SK-N-SH (cell line): ENCODE results near the gene C6orf118.

ENCODE experiments used
- GABPA ChIP-seq: IDR thresholded peaks from 2 replicates; pipeline ENCODE4 v1.4.0; 2012; ENCODE audit warnings: low read depth, mild to moderate bottlenecking
- MEF2A ChIP-seq: IDR thresholded peaks from 2 replicates; pipeline ENCODE4 v1.4.0; 2012; ENCODE audit warnings: low read depth, borderline replicate concordance
- MXI1 ChIP-seq: IDR thresholded peaks from 2 replicates; pipeline ENCODE4 v1.6.1; 2012; ENCODE audit warnings: mild to moderate bottlenecking, low read depth, low read length, improper control_type of control experiment
- TAF1 ChIP-seq: IDR thresholded peaks from 2 replicates; pipeline ENCODE4 v1.6.1; 2012; ENCODE audit warnings: low read depth, mild to moderate bottlenecking, low read length, moderate library complexity, borderline replicate concordance
- TF ChIP-seq, protein P1 (sequence below): IDR thresholded peaks from 2 replicates; pipeline ENCODE4 v1.4.0; 2012; ENCODE audit warnings: low read depth
- TF ChIP-seq, protein P2 (sequence below): IDR thresholded peaks from 2 replicates; pipeline ENCODE4 v1.6.1; 2012; ENCODE audit warnings: mild to moderate bottlenecking, low read depth, low read length, moderate library complexity
- TF ChIP-seq, protein P3 (sequence below): fragments of 200-600 bp; sonication (generic); IDR thresholded peaks from 2 replicates; pipeline ENCODE4 v1.6.1; 2017; ENCODE audit warnings: antibody characterized with exemption, mild to moderate bottlenecking, moderate library complexity

DNA sequence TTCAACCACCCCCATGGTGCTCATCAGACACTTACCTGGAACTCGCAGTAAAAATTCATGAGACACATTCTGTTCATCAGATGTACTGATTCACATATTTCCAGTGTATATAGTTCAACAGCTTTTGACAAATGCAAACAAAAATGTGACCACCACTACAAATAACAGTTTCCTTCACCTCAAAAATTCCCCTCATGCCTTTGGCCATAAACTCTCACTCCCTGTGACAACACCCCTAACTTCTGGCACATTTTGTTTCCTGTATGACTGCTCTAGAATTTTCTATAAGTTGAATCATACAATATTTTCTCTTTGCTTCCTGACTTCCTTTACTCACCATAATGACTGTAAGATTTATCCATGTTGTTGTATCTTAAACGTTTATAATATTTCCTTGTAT, 63.7 kb downstream of the C6orf118 start:
- TF ChIP-seq, protein P1, sequence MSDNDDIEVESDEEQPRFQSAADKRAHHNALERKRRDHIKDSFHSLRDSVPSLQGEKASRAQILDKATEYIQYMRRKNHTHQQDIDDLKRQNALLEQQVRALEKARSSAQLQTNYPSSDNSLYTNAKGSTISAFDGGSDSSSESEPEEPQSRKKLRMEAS, result no peak
- TF ChIP-seq, protein P2, sequence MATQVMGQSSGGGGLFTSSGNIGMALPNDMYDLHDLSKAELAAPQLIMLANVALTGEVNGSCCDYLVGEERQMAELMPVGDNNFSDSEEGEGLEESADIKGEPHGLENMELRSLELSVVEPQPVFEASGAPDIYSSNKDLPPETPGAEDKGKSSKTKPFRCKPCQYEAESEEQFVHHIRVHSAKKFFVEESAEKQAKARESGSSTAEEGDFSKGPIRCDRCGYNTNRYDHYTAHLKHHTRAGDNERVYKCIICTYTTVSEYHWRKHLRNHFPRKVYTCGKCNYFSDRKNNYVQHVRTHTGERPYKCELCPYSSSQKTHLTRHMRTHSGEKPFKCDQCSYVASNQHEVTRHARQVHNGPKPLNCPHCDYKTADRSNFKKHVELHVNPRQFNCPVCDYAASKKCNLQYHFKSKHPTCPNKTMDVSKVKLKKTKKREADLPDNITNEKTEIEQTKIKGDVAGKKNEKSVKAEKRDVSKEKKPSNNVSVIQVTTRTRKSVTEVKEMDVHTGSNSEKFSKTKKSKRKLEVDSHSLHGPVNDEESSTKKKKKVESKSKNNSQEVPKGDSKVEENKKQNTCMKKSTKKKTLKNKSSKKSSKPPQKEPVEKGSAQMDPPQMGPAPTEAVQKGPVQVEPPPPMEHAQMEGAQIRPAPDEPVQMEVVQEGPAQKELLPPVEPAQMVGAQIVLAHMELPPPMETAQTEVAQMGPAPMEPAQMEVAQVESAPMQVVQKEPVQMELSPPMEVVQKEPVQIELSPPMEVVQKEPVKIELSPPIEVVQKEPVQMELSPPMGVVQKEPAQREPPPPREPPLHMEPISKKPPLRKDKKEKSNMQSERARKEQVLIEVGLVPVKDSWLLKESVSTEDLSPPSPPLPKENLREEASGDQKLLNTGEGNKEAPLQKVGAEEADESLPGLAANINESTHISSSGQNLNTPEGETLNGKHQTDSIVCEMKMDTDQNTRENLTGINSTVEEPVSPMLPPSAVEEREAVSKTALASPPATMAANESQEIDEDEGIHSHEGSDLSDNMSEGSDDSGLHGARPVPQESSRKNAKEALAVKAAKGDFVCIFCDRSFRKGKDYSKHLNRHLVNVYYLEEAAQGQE, result no peak
- TF ChIP-seq MEF2A (no peak), GABPA (no peak), MXI1 (no peak), TAF1 (no peak)
- TF ChIP-seq, protein P3, sequence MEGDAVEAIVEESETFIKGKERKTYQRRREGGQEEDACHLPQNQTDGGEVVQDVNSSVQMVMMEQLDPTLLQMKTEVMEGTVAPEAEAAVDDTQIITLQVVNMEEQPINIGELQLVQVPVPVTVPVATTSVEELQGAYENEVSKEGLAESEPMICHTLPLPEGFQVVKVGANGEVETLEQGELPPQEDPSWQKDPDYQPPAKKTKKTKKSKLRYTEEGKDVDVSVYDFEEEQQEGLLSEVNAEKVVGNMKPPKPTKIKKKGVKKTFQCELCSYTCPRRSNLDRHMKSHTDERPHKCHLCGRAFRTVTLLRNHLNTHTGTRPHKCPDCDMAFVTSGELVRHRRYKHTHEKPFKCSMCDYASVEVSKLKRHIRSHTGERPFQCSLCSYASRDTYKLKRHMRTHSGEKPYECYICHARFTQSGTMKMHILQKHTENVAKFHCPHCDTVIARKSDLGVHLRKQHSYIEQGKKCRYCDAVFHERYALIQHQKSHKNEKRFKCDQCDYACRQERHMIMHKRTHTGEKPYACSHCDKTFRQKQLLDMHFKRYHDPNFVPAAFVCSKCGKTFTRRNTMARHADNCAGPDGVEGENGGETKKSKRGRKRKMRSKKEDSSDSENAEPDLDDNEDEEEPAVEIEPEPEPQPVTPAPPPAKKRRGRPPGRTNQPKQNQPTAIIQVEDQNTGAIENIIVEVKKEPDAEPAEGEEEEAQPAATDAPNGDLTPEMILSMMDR, result no peak
